H1 (cell line): Measurements from ENCODE around the gene MYO9A.

Experiments
- BACH1 ChIP-seq: IDR thresholded peaks from 2 replicates; pipeline ENCODE4 v1.6.1; 2012; ENCODE audit warnings: low read length, improper control_type of control experiment
- BRCA1 ChIP-seq: IDR thresholded peaks from 2 replicates; pipeline ENCODE4 v1.6.1; 2012; ENCODE audit warnings: low read depth, low read length, improper control_type of control experiment
- CTCF ChIP-seq, 3 experiments: IDR thresholded peaks; 1 replicate in 2 of 3; 2 replicates in 1 of 3; pipeline versions ENCODE4 v1.5.1 to v1.6.1; 2011; ENCODE audit warnings: low read length in 3 of 3, mild to moderate bottlenecking in 3 of 3, inconsistent platforms in 2 of 3, low read depth in 1 of 3, moderate library complexity in 1 of 3; ENCODE audit not compliant: insufficient read depth in 1 of 3; ENCODE audit errors: control extremely low read depth in 1 of 3
- EZH2 ChIP-seq: fragments of 200-600 bp; sonication (generic); IDR thresholded peaks from 2 replicates; pipeline ENCODE4 v1.7.1; 2012; ENCODE audit warnings: low read depth, mild to moderate bottlenecking, moderate library complexity, low read length, inconsistent platforms; ENCODE audit not compliant: severe bottlenecking
- POLR2AphosphoS5 ChIP-seq: IDR thresholded peaks from 2 replicates; pipeline ENCODE4 v1.6.1; 2011; ENCODE audit warnings: low read depth, low read length

GRCh38 chr15:72160696-72161245 lies 42.8 kb upstream of the MYO9A start:
- TF ChIP-seq POLR2AphosphoS5: no peak
- TF ChIP-seq CTCF (IDR thresholded peaks at IDR 0.05; ENCODE audit: control extremely low read depth in 1 of 3, insufficient read depth in 1 of 3, low read depth in 1 of 3, low read length in 3 of 3): no peak
- no peak for TF ChIP-seq EZH2
- TF ChIP-seq BACH1: no peak
- TF ChIP-seq BRCA1: no peak
